Spleen (tissue), 7 donors: ENCODE measurements around the gene TPST1.

Experiments used
- CTCF ChIP-seq, 11 experiments: fragments of 200-600 bp in 7 of 11; fragments of 450-650 bp in 4 of 11; sonication (generic) in 4 of 11; IDR thresholded peaks in 8 of 11; conservative IDR thresholded peaks in 3 of 11; 1 replicate in 7 of 11; 2 replicates in 4 of 11; pipeline versions ENCODE4 v1.4.0 to v1.8.0; 2016 to 2021; ENCODE audit warnings: antibody characterized with exemption in 11 of 11, inconsistent platforms in 4 of 11, mild to moderate bottlenecking in 1 of 11
- POLR2A ChIP-seq, 3 donors: fragments of 450-650 bp; IDR thresholded peaks; one replicate each; pipeline ENCODE4 v1.5.1; 2017; ENCODE audit warnings: antibody characterized with exemption in 3 of 3, mild to moderate bottlenecking in 1 of 3
- POLR2AphosphoS5 ChIP-seq, 3 donors: sonication (generic); formaldehyde crosslinking; IDR thresholded peaks; one replicate each; pipeline ENCODE4 v1.5.1; 2017; ENCODE audit warnings: antibody characterized with exemption in 3 of 3
- donor health status: DM: no; HTN: no; CAD: no; lungs with moderate emphysema.
- donor health status: DM: no; HTN: no; CAD: no.
- donor health status: DM: no; HTN: no; CAD: no.

GRCh38 chr7:66331883-66332282 is 126.7 kb downstream of the TPST1 start:
- TF ChIP-seq POLR2A (IDR thresholded peaks at IDR 0.05): no peak
- TF ChIP-seq POLR2AphosphoS5 (IDR thresholded peaks at IDR 0.05): no peak
- TF ChIP-seq CTCF (IDR thresholded peaks at IDR 0.05 in 8 of 11, conservative IDR thresholded peaks at IDR 0.05 in 3 of 11): no peak
